HG03342 (cell line): ENCODE data around the gene MYO9B.
A peak's percentile ranks its signal among the peaks of the same experiment; 100 is the strongest.

Experiments
- ATAC-seq: cut with Tn5 transposase; IDR thresholded peaks from one replicate; pipeline ENCODE4 v1.9.1; 2021; ENCODE audit warnings: mild to moderate bottlenecking, moderate library complexity; ENCODE audit not compliant: unreplicated experiment

MYO9B gene

GRCh38 chr19:17112271-17112670 lies 36.7 kb downstream of the MYO9B start:
- no peak for ATAC-seq

- ATAC-seq: no peak
These were observed 37.1 kb downstream of the MYO9B start for GRCh38 chr19:17112700-17113099.

GRCh38 chr19:17113127-17113785 lies 37.7 kb downstream of the MYO9B start:
- ATAC-seq: no peak

GRCh38 chr19:17114414-17114831 lies 38.8 kb downstream of the MYO9B start:
- no peak for ATAC-seq

- ATAC-seq: no peak
These were observed 41.6 kb downstream of the MYO9B start for GRCh38 chr19:17116996-17117702.

GRCh38 chr19:17118957-17119356 lies 43.4 kb downstream of the MYO9B start:
- no peak for ATAC-seq

GRCh38 chr19:17121736-17122293 lies 46.2 kb downstream of the MYO9B start:
- no peak for ATAC-seq

- no peak for ATAC-seq
These were observed 47.5 kb downstream of the MYO9B start for GRCh38 chr19:17123041-17123440.

- ATAC-seq: no peak
These were observed 48.4 kb downstream of the MYO9B start for GRCh38 chr19:17124025-17124424.

- peak; percentile 59 for ATAC-seq
These were observed 49.6 kb downstream of the MYO9B start for GRCh38 chr19:17125062-17125727.

GRCh38 chr19:17125728-17126677 lies 50.4 kb downstream of the MYO9B start:
- ATAC-seq: peak; percentile 47

- no peak for ATAC-seq
These were observed 52.1 kb downstream of the MYO9B start for GRCh38 chr19:17127671-17128070.

GRCh38 chr19:17128403-17128802 lies 52.8 kb downstream of the MYO9B start:
- no peak for ATAC-seq

GRCh38 chr19:17128820-17129219 lies 53.2 kb downstream of the MYO9B start:
- no peak for ATAC-seq

- no peak for ATAC-seq
These were observed 53.8 kb downstream of the MYO9B start for GRCh38 chr19:17129377-17129776.

- ATAC-seq: peak; percentile 53
These were observed 59.6 kb downstream of the MYO9B start for GRCh38 chr19:17135001-17135853.

GRCh38 chr19:17136021-17136420 lies 60.4 kb downstream of the MYO9B start:
- ATAC-seq: no peak

GRCh38 chr19:17136617-17137016 lies 61.0 kb downstream of the MYO9B start:
- no peak for ATAC-seq

- ATAC-seq: no peak
These were observed 61.8 kb downstream of the MYO9B start for GRCh38 chr19:17137417-17137816.
